ENCODE results near the gene GBA3. TPM values are rescaled to one million over a fixed set of nuclear protein-coding genes. Genes with fewer than 3 reads are reported as not detected.

GBA3 gene
- total and polyA plus RNA-seq, 2 experiments from 2014 or later, result not detected

DNA sequence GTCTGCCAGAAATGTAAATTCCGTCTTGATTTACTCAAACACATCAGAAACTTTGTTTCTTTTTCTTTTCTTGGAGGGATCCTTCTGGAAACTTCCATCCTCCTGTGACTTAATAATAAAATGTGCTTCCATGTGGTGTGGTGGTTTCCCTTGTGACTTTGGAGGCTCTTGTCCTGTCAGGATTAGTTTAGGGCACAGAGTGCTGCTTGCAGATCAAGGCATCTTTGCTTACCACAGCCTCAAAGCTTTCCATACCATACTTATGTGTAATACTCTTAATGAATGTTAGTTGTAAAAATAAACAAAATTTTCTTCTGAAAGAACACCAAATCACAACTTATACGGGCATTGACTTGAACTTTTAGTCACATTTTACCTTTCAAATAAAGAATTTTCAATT, 27.4 kb downstream of the GBA3 start (continued):
- TF ChIP-seq ZNF462 (CRISPR knock-in tag; IDR thresholded peaks at IDR 0.05) (no peak), ZNF331 (CRISPR knock-in tag; IDR thresholded peaks at IDR 0.05; ENCODE audit: low read depth) (no peak), NANOG (IDR thresholded peaks at IDR 0.05; ENCODE audit: borderline replicate concordance) (no peak), JUNB (IDR thresholded peaks at IDR 0.05; ENCODE audit: unreplicated experiment) (no peak), POLR2AphosphoS5 (IDR thresholded peaks at IDR 0.05; ENCODE audit: low read depth) (no peak), EZH2phosphoT487 (IDR thresholded peaks at IDR 0.05; ENCODE audit: unreplicated experiment) (no peak)
- TF ChIP-seq, protein P1, sequence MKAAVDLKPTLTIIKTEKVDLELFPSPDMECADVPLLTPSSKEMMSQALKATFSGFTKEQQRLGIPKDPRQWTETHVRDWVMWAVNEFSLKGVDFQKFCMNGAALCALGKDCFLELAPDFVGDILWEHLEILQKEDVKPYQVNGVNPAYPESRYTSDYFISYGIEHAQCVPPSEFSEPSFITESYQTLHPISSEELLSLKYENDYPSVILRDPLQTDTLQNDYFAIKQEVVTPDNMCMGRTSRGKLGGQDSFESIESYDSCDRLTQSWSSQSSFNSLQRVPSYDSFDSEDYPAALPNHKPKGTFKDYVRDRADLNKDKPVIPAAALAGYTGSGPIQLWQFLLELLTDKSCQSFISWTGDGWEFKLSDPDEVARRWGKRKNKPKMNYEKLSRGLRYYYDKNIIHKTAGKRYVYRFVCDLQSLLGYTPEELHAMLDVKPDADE (IDR thresholded peaks at IDR 0.05), result no peak

GRCh38 chr4:22721204-22721603, 28.5 kb downstream of the GBA3 start:
- no peak overlapping the region for H3K4me3 ChIP-seq
- no peak overlapping the region for H3K4me2 ChIP-seq
- TF ChIP-seq, protein P1 (IDR thresholded peaks at IDR 0.05), result no peak
- TF ChIP-seq CTCF (conservative IDR thresholded peaks at IDR 0.05; ENCODE audit: low read depth in 2 of 2), result no peak
- TF ChIP-seq JUNB (IDR thresholded peaks at IDR 0.05; ENCODE audit: unreplicated experiment), result no peak
- no peak for TF ChIP-seq STAT1 (IDR thresholded peaks at IDR 0.05; ENCODE audit: unreplicated experiment)
- no peak for TF ChIP-seq REST (IDR thresholded peaks at IDR 0.05; ENCODE audit: unreplicated experiment)
- TF ChIP-seq EZH2phosphoT487 (IDR thresholded peaks at IDR 0.05; ENCODE audit: unreplicated experiment), result no peak

More at GRCh38 chr4:22721204-22721603, 28.5 kb downstream of the GBA3 start:
- Histone ChIP-seq H2AFZ (no peak overlapping the region), H3K27me3 (ENCODE audit: insufficient read depth) (no peaks in the 10 kb centered on the region), H3F3A (replicated peaks; ENCODE audit: low read depth) (no peaks in the 10 kb centered on the region), H3K79me2 (replicated peaks; ENCODE audit: insufficient read depth) (no peaks in the 10 kb centered on the region), H3K27ac (ENCODE audit: low read depth) (no peak overlapping the region), H3K4me1 (ENCODE audit: insufficient read depth) (no peaks in the 10 kb centered on the region), H4K20me1 (replicated peaks; ENCODE audit: insufficient read depth) (no peaks in the 10 kb centered on the region), H3K36me3 (ENCODE audit: insufficient read depth) (no peaks in the 10 kb centered on the region), H3K9me2 (ENCODE audit: insufficient read depth) (0 out of 2 replicates have a peak, but pooled peaks cover 3% of the 10 kb centered on the region)
- H3K36me3 Mint-ChIP-seq (ENCODE audit: low read depth), result no peaks in the 10 kb centered on the region
- H3K4me3 Mint-ChIP-seq, result no peak overlapping the region
- DNase-seq (ENCODE audit: low spot score) (no peak), ATAC-seq (no peak)
- H3K27ac Mint-ChIP-seq, result no peak overlapping the region
- H3K27me3 Mint-ChIP-seq (ENCODE audit: insufficient read depth, low read depth, poor library complexity), result peaks cover 3% of the 10 kb centered on the region
- peaks cover 3% of the 10 kb centered on the region; the same call in 2 of the 3 replicates for H3K9me3 Mint-ChIP-seq
- H3K4me1 Mint-ChIP-seq, result peaks cover 4% of the 10 kb centered on the region; the same call in 2 of the 3 replicates
